Activated gamma-delta T cell (primary cell): ENCODE results near the gene TPSAB1.
"Not testable (repeated sequence)": the region's sequence is repeated elsewhere in the genome, so short reads cannot be mapped to it uniquely, and the experiment has no call there.

Experiments used
- DNase-seq: peaks from one replicate; lab custom pipeline; 2025; lab: John Stamatoyannopoulos, UW

TPSAB1 gene

DNA sequence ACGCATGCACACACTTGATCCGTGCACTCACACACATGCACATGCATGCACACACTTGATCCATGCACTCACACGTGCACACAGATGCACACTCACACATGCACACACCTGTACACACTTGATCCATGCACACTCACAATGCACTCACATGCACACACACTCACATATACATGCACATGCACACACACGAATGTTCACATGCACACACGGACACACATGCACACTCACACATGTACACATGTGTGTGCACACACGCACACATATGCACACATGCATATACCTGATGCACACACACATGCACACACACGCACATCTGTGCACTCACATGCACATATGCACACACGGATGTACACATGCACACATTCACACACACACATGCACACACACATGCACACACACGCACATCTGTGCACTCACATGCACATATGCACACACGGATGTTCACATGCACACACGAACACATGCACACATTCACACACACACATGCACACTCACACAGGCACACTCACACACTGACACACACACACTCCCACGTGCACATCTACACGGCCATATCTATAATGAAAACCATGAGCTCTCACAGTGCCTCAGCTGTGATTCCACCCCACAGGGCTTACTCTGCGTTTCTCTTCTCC lies 7.5 kb downstream of the TPSAB1 start:
- not testable (repeated sequence) for DNase-seq

DNA sequence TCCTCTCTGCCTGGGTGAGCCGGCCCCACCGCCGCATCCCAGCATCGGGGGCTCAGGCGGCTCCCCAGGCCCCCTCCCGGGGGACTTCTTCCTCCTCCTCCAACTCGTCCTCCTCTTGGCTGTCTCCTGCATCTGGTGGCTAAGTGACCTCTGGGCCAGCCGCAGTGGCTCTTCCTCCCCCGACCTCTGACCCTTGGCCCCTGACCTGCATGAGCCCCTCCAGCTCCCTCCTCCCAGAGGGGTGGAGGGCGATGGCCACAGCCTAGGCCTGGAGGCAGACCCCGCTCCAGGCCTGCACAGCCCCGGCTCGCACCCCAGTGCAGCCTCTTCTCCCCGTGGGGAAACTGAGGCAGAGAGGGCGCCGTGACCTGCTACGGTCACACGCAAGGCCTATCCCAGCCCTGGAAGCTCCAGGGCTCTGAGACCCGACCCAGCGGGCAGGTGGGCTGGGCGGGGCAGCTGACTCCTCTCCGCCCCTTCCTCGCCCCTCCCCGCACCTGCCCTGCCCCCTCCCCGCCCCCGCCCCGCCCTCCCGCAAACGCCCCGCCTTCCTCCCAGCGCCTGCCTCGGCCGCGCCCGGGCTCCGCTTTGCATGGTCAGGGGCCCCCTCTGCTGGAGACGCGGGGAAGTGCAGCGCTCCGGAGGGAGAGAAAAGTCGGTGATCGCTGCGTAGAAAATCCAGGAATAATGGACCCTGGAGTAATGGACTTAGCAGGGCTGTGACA lies 8.7 kb downstream of the TPSAB1 start:
- DNase-seq = not testable (repeated sequence)

DNA sequence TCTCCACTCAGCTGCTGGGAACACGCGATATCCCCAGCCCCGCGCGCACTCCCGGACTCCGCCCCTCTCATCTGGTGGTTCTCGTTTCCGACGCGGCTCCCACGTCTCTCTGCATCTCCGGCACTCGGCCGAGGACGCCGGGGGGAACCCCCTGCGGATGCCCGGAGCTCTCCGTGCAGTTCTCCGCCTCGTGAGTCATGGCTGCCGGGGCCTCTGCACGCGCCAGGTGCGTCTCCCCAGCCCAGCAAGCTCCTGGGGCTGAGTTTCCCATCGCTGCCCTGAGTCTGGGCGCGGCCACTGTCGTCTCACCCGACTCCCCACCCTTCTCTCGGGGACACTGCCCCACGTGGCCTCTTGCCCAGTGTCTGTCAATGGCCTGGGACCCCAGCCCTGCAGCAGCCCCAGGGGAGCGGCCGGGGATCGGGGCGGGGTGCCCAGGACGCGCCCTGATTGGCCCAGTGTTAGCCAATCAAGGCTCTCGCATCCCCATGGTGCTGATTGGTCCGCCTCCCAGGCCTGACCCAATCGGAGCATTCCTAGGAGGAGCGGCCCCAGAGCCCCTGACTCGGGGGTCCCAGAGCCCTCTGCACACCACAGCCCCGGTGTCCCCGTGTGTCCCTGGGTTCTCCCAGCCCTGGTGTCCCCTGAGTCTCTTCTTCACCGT lies 13.3 kb downstream of the TPSAB1 start:
- DNase-seq = not testable (repeated sequence)

DNA sequence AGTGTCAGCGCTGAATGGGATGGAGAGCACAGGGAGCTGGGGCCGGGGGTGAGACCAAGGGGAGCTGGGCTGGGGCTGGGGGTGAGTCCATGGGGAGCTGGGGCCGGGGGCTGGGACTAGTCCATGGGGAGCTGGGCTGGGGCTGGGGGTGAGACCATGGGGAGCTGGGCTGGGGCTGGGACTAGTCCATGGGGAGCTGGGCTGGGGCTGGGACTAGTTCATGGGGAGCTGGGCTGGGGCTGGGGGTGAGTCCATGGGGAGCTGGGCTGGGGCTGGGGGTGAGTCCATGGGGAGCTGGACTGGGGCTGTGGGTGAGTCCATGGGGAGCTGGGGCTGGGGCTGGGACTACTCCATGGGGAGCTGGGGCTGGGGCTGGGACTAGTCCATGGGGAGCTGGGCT lies 14.3 kb downstream of the TPSAB1 start:
- not testable (repeated sequence) for DNase-seq

DNA sequence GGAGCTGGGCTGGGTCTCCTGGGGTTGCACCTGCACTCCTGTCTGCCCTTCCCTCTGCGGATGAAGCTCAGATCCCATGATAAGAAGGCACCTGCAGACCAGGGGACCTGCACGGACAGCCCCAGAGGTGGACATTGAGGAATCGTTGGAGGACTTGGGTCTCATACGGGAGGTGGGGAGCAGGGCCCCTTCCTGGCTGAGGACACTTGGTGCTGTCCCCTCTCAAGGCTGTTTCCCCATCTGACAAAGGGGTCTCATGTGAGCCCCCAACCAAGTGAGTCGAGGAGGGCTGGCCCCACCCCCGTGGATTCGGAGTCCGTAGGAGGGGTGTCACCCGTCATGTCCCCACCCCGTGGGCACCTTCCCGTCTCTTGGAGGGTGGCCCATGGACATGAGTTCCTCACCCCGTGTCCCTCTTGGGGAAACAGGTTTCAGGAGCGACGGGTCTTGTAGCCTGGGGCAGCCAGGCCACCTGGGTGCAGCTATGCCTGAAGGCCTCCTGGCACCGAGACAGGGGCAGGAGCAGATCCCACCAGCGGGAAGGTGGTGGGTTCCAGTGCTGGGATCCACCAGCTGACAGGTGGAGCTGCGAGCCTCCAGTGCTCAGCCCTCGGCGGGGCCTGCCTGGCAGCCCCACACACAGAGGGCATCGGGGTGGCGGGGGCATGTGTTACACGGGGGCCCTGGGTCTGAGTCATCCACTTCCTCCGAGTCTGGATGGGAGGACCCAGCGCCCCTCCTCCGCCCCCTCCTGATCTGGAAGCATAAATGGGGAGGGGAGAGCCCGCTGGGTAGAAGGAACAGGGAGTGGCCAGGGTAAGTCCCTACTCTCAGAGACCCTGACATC lies 15.0 kb downstream of the TPSAB1 start, which contains the start of gene TPSD1:
Gene TPSD1, plus strand, starts transcription at position 794 of the 847 bp plus-strand sequence. CDS start 212 bp downstream, outside the sequence.
- not testable (repeated sequence) for DNase-seq

DNA sequence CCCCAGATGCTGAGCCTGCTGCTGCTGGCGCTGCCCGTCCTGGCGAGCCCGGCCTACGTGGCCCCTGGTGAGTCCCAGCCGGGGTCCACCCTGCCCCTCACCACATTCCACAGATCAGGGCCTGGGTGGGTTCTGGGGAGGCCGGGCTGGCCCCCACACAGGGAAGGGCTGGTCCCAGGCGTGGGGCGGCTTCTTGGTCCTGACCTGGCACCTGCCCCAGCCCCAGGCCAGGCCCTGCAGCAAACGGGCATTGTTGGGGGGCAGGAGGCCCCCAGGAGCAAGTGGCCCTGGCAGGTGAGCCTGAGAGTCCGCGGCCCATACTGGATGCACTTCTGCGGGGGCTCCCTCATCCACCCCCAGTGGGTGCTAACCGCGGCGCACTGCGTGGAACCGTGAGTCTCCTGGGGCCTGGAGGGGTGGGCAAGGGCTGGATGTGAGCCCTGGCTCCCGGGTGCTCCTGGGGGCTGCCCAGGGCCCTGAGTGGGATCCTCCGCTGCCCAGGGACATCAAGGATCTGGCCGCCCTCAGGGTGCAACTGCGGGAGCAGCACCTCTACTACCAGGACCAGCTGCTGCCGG lies 15.9 kb downstream of the TPSAB1 start:
- DNase-seq = not testable (repeated sequence)

DNA sequence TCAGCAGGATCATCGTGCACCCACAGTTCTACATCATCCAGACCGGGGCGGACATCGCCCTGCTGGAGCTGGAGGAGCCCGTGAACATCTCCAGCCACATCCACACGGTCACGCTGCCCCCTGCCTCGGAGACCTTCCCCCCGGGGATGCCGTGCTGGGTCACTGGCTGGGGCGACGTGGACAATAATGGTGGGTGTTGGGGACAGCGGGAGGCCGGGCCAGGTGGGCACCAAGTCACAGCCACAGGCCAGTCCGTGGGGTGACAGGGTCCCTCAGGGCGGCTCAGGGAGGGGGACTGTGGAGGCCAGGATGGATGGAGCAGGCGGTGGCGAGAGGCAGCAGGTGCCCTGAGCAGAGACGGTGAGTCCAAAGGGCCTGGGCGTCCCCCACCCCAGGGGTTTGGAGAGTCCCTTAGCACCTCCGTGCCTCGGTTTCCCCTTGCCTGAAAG lies 16.4 kb downstream of the TPSAB1 start:
- no peak for DNase-seq

DNA sequence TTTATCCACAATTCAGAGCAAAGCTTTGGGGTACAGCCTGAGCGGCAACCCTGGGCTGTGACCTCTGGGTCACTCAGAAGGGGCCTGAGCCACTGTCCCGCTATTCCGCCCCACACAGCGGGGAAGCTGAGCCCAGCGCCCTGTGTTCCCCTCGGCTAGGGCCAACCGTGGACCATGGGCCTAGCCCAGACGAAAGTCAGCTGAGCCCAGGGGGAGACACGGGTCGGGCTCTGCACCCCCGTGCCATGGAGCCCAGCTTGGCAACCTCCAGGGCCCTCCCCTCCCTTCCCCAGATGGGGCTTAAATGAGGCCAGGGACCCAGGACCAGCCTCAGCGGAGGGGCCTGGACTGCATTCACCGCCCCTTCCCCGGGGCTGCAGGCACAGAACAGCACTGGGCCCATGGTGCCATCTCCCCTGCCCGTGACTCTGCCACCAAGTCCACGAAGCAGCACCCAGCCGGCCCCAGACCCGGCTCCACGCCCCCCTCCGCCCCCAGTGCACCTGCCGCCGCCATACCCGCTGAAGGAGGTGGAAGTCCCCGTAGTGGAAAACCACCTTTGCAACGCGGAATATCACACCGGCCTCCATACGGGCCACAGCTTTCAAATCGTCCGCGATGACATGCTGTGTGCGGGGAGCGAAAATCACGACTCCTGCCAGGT lies 17.2 kb downstream of the TPSAB1 start:
- DNase-seq = no peak

DNA sequence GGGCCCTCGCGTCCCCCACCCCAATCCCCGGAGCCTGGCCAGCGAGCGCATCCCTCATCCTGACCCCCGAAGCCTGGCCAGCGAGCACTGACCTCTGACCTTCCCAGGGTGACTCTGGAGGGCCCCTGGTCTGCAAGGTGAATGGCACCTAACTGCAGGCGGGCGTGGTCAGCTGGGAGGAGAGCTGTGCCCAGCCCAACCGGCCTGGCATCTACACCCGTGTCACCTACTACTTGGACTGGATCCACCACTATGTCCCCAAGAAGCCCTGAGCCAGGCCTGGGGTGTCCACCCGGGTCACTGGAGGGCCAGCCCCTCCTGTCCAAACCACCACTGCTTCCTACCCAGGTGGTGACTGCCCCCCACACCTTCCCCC lies 17.7 kb downstream of the TPSAB1 start:
- DNase-seq = no peak

DNA sequence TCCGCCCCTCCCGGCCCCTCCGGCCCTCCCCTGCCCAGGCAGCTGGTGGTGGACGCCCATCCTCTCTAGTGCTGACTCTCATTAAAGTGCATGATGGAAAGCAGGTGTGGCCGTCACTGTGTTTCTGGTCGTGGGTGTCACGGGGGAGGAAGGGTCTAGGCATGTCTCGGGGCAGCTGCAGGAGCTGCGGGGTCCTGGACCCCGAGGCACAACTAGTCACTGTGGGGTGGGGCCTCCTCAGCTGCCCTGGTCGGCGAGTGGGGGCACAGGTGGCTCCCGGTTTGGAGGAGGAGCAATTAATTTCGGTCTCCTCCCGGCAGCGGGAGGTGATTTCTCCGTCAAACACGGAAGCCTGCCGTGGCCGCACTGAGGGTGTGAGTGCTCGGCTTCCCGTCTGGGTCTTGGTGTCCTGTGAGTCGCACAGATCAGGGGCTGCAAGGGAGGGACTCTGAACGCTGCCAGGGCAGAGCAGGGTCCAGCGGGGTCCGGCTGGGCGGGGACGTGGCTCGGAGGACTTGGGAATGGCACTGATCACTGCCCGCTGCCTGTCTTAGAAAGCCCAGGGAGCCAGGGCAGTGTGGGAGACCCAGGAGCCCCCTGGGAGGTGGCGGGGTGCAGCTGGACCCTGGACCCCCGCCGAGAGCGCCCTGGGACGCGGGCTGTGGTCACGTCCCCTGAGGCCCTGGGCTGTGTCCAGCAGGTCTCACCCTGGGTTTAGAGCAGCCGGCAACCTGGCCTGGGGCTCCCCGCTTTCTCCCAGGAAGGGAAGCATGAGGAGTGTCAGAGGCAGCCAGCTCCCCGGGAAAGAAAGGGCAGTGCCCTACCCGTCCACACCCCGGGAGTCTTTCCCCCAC lies 18.6 kb downstream of the TPSAB1 start:
- DNase-seq = no peak

DNA sequence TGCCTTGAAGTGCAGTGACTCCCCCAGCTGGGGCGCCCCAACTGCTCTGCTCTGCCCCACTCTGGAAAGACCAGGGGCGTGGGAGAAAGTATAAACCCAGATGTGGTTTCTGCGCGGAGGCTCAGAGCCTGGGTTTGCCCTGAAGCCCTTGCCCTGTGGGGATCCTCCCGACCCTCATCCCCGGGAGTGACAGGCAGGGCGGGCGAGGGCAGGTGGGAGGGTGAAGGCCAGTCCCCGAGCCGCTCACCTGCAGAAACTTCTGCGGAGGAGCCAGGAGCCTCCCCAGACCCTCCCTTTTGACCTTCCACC lies 19.2 kb downstream of the TPSAB1 start:
- no peak for DNase-seq

DNA sequence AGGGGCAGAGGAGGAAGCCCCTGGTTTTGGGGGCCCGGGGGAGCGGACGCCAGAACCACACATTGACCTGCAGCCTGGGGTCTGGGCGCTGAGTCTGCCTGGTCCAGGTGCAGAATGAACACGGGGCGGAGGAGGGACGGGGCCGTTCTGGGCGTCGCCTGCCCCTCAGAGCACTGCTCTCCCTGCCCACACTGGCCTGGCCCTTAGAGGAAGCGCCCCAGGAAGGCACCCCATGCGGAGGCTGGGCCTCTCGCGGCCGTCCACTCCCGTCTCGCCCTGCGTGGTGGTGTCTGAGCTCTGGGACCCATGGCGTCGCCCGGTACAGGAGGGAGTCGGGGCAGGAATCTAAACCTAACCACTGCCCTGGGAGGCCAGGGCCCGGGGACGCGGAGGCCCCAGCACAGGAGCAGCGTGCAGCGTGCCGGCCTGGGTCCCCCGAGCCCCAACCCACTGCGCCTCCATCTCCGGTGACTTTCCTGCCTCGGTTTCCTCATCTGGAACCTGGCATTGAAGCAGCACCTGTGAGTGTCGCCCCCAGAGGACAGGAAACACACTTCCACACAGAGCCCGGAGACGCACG lies 19.7 kb downstream of the TPSAB1 start:
- no peak for DNase-seq

DNA sequence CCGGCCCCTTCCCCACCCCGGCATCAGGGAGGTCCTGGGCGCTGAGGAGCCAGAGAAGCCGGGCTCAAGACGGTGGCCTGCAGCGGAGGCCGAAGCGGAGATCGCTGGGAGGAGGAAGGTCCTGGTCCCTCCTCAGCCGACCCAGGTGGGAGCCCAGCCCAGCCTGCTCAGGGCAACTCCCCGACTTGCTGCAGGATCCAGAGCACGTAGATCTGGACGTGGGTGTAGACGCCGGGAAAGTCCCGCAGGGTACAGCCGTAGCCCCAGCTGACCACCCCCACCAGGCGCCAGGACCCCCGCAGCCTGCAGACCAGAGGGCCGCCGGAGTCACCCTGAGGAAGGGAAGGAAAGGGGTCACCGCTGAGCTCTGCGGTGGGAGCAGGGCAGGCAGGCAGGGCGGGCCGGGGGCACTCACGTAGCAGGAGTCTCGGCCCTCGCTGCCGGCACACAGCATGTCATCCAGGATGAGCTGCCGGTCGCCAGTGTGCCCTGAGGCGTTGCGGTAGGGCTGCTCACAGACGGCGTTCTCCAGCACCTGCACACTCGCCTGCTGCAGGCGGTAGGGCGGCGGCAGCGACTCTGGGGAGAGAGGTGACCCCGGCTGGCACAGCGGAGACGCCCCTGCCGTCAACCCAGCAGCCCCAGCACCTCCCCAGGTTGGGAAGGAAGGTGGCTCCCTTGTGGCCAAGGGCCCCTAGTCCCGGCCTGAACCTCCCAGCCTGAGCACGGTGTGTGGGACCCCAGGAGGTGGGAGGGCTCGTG lies 20.8 kb downstream of the TPSAB1 start:
- no peak for DNase-seq

DNA sequence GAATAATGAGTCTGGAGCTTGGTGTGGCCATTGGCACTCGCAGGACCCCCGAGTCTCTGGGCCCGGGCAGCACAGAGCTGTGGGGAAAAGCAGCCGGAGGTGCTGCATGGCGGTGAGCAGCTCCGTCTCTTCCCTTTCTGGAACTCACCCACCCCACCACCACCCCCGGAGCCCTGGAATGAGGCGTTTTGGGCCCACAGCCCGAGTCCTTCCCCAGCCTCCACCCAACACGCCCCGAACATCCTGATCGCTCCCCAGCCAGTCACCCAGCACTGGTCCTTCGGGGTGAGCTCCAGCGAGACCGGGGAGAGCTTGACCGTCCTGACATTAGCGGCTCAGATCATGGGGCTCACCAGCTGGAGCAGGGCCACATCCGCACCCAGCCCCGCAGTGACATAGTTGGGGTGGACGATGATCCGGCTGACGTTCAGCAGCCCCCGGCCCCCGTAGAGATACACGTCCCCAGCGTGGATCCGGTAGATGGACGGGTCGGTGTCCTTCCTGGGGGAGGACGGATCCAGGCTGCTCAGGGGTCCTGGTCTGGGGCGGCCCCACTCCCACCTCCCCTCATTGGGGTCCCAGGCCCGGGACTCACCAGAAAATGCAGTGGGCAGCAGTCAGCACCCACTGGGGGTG lies 21.8 kb downstream of the TPSAB1 start:
- DNase-seq = no peak

DNA sequence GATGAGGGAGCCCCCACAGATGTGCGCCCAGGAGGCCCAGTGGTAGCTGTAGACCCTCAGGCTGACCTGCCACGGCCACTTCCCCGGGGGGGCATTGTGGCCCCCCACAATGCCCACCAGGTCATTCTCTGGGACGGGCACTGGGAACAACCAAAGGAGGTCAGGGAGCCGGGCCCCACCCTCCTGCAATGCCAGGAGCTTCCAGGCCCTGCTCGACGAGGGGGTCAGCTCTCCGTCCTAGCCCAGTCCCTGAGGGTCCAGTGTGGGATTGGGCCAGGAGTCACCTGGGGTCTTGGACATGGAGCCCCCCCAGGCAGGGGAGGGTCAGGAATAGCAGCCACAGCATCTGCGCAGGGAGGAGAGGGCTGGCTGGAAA lies 22.3 kb downstream of the TPSAB1 start:
- no peak for DNase-seq

DNA sequence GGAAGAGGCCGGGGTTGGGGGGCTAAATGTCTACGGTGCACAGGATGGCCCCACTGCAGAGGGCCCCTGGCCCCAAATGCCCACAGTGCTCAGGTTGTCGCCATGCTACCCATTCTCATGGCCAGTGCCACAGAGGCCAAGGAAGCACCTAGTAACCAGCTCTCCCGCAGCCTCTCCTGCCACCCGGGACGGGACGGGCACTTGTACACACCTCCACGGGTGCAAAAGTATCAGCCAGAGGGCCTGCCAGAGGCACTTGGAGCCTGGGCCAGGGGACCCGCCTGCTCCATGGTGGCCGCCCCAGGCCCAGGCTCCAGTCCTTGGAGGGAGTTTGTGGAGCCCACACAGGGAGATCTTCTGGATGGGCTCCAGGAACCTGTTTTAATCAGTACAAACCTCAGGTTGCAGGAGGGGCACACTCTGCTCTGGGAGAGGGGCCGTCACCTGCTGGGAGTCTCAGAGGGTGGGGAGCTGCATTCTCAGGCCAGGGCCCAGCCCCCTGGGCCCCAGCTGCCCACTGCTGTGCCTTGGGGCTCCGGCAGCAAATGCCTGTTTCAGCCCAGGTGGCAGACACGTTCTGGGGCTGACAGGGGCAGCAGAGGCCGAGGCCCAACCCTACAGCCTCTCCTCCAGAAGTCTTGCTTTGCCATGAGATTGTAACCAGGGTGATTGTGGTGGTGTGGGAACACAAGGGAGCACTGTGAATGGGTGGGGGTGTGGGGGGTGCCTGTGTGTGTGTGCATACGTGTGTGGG lies 23.3 kb downstream of the TPSAB1 start:
- no peak for DNase-seq

DNA sequence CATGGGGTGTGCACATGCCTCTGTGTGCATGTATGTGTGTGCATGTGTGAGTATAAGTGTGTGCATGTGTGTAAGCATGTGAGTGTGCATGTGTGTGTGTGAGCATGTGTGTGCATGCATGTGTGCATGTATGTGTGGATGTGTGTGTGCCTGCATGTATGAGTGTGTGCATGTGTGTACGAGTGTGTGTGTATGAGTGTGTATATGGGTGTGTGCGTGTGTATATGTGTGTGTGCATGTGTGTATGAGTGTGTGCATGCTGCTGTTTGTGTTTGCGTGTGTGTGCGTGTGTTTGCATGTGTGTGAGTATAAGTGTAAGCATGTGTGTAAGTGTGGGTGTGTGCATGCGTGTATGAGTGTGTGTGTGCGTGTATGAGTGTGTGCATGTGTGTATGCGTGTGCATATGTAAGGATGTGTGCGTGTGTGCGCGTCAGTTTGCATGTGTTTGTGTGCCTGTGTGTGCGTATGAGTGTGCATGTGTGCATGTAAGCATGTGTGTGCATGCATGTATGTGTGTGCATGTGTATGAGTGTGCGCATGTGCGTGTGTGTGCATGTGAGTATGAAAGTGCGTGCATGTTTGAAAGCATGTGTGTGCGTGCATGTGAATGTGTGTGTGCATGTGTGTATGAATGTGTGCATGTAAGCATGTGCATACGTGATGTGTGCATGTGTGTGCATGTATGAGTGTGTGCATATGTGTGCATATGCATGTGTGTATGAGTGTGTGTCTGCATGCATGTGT lies 24.0 kb downstream of the TPSAB1 start:
- DNase-seq = no peak
